Heart right ventricle (tissue), 16 donors: ENCODE data around the gene NRIP1. TPM values are rescaled to one million over a fixed set of nuclear protein-coding genes. Genes with fewer than 3 reads are reported as not detected.

Source experiments
- ATAC-seq, 8 donors: fragments of 200-7000 bp; cut with Tn5 transposase; one replicate each; pipeline ENCODE4 v1.9.1; 2020; ENCODE audit warnings: mild to moderate bottlenecking in 8 of 8, moderate library complexity in 8 of 8, moderate number of reproducible peaks in 1 of 8
- DNase-seq, 2 donors: peaks; one replicate each; pipeline ENCODE4 v3.0.0-alpha.2; 2020
- H3K27ac ChIP-seq, 10 donors: fragments of 200-600 bp; sonication (generic) in 2 of 10; one replicate each; pipeline versions ENCODE4 v1.5.0 to v1.8.0; 2020 to 2022; ENCODE audit warnings: mild to moderate bottlenecking in 3 of 10
- H3K27me3 ChIP-seq, 7 donors: fragments of 200-600 bp; one replicate each; pipeline ENCODE4 v1.8.0; 2021 to 2022; ENCODE audit warnings: mild to moderate bottlenecking in 2 of 7
- H3K36me3 ChIP-seq, 9 donors: fragments of 200-600 bp; sonication (generic) in 1 of 9; one replicate each; pipeline versions ENCODE4 v1.5.0 to v1.8.0; 2020 to 2022; ENCODE audit warnings: mild to moderate bottlenecking in 2 of 9
- H3K4me1 ChIP-seq, 9 donors: fragments of 200-600 bp; sonication (generic) in 1 of 9; one replicate each; pipeline versions ENCODE4 v1.5.0 to v1.8.0; 2020 to 2022; ENCODE audit warnings: mild to moderate bottlenecking in 4 of 9
- H3K4me3 ChIP-seq, 10 donors: fragments of 200-600 bp; sonication (generic) in 2 of 10; one replicate each; pipeline versions ENCODE4 v1.5.0 to v1.8.0; 2020 to 2022; ENCODE audit warnings: mild to moderate bottlenecking in 7 of 10, moderate library complexity in 2 of 10
- H3K9me3 ChIP-seq, 11 donors: fragments of 200-600 bp in 10 of 11; sonication (generic) in 2 of 11; one replicate each; pipeline versions ENCODE4 v1.5.0 to v1.8.0; 2013 to 2022; ENCODE audit warnings: mild to moderate bottlenecking in 2 of 11, control low read depth in 1 of 11, moderate library complexity in 1 of 11
- WGBS, 2 donors: extraction: QIAGEN DNeasy Blood & Tissue Kit; methylation state at CpG; one replicate each; pipeline ENCODE4 v1.1.7; 2013; ENCODE audit warnings: inconsistent platforms in 1 of 2; 5-methylcytosine and 5-hydroxymethylcytosine counted together
- intact Hi-C, 10 donors: fragments of 100-400 bp; cut with DNase I; formaldehyde crosslinking; loops; one replicate each; pipeline versions ENCODE4 v1.11.1 to v1.14.2; 2022
- polyA plus RNA-seq, 2 donors: library from polyadenylated mRNA; stranded (reverse); fragments of 200-250 nt; gene quantifications; one replicate each; pipeline ENCODE4 v1.2.3, GENCODE V29; 2013
- total RNA-seq, 10 donors: library from RNA; stranded (reverse); fragmentation: NEBNext Ultra II Directional in 3 of 10; extraction: Animal tissue kit (Norgen Biotek cat#: 25700) in 3 of 10; gene quantifications; one replicate each; pipeline versions ENCODE4 v1.2.1 to v1.2.4, GENCODE V29; 2021 to 2023
- TF ChIP-seq, protein P1 (sequence below), 9 donors: fragments of 200-600 bp; sonication (generic) in 2 of 9; IDR thresholded peaks; one replicate each; pipeline versions ENCODE4 v1.5.0 to v1.8.0; 2021 to 2022; ENCODE audit warnings: antibody characterized with exemption in 9 of 9, mild to moderate bottlenecking in 5 of 9, moderate library complexity in 1 of 9
- donor health status: Arrhythmogenic right ventricular cardiomyopathy.
- donor health status: ischemic (EF 13 %, LVEDD 7.1; RV severe dilation, severe dysfunction).
- donor health status: healthy with polysubstance abuse.
- donor health status: DM: no; HTN: yes; CAD: no.
- donor health status: DM: no; HTN: no; CAD: no.
- donor health status: ischemic (EF 25% LVEDD 6.9; RV normal size, moderate dysfunction).
- donor health status: ischemic (EF 25% LVEDD 5.7; RV mildly dilated, moderate dysfunction).
- donor health status: healthy.
- donor health status: DM: yes; HTN: yes; CAD: no.
- donor health status: Ischemic cardiomyopathy.
- donor health status: ischemic (EF 35%, LVEDD 5.7; RV mildly dilated, moderate dysfunction).
- donor health status: nonischemic (EF 11% LVEDD 7.7; RV severe dilation, severe dysfunction).
- donor health status: DM: yes; HTN: yes; CAD: no.
- donor health status: PGD.
- donor health status: ischemic (EF 29% LVEDD 5.4; RV normal size, mild dysfunction).
- donor health status: nonischemic (EF 23%, LVEDD 6.1; RV moderate dilation, normal function).

Gene NRIP1
- total and polyA plus RNA-seq, 12 donors: 3.2 to 40.3 (median 17.4) TPM

- DNase-seq: no peak
- intact Hi-C loops: no loop called here
- peaks cover 0 to 23% (median 11%) of the 10 kb centered on the region in 9 donors for H3K4me1 ChIP-seq
- peaks cover 0 to 26% (median 0%) of the 10 kb centered on the region in 9 donors for H3K36me3 ChIP-seq
- peaks cover 0 to 6% (median 0%) of the 10 kb centered on the region in 11 donors for H3K9me3 ChIP-seq
- H3K27ac ChIP-seq: no peak overlapping the region
- WGBS, 2 donors: 94 to 98% methylated on average over 3 of the region's 3 CpGs
- H3K27me3 ChIP-seq: no peaks in the 10 kb centered on the region
- H3K4me3 ChIP-seq: no peak overlapping the region
- TF ChIP-seq, protein P1, sequence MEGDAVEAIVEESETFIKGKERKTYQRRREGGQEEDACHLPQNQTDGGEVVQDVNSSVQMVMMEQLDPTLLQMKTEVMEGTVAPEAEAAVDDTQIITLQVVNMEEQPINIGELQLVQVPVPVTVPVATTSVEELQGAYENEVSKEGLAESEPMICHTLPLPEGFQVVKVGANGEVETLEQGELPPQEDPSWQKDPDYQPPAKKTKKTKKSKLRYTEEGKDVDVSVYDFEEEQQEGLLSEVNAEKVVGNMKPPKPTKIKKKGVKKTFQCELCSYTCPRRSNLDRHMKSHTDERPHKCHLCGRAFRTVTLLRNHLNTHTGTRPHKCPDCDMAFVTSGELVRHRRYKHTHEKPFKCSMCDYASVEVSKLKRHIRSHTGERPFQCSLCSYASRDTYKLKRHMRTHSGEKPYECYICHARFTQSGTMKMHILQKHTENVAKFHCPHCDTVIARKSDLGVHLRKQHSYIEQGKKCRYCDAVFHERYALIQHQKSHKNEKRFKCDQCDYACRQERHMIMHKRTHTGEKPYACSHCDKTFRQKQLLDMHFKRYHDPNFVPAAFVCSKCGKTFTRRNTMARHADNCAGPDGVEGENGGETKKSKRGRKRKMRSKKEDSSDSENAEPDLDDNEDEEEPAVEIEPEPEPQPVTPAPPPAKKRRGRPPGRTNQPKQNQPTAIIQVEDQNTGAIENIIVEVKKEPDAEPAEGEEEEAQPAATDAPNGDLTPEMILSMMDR (IDR thresholded peaks at IDR 0.05): no peak
- no peak for ATAC-seq
Observed at GRCh38 chr21:14985306-14985705, 79.5 kb downstream of the NRIP1 start.

GRCh38 chr21:14982336-14982735, 82.5 kb downstream of the NRIP1 start:
- no peak for DNase-seq
- Histone ChIP-seq H3K4me1 (peaks cover 0 to 19% (median 6%) of the 10 kb centered on the region in 9 donors), H3K27me3 (no peaks in the 10 kb centered on the region), H3K36me3 (peaks cover 0 to 16% (median 0%) of the 10 kb centered on the region in 9 donors), H3K9me3 (peaks cover 0 to 6% (median 0%) of the 10 kb centered on the region in 11 donors), H3K4me3 (no peak overlapping the region), H3K27ac (no peak overlapping the region)
- no peak for ATAC-seq
- TF ChIP-seq, protein P1 (IDR thresholded peaks at IDR 0.05): no peak
- intact Hi-C loops: no loop called here
- WGBS, 2 donors: 94 to 95% methylated on average over 3 of the region's 3 CpGs

- Histone ChIP-seq H3K27ac (no peak overlapping the region), H3K36me3 (peaks cover 0 to 15% (median 0%) of the 10 kb centered on the region in 9 donors), H3K4me1 (peaks cover 0 to 30% (median 6%) of the 10 kb centered on the region in 9 donors), H3K9me3 (peaks cover 0 to 6% (median 0%) of the 10 kb centered on the region in 11 donors), H3K4me3 (no peak overlapping the region), H3K27me3 (no peaks in the 10 kb centered on the region)
- TF ChIP-seq, protein P1 (IDR thresholded peaks at IDR 0.05): no peak
- intact Hi-C loops: no loop called here
- 89 to 92% methylated on average over 5 of the region's 5 CpGs for WGBS, 2 donors
- no peak for ATAC-seq
- no peak for DNase-seq
Observed at GRCh38 chr21:14981246-14981645, 83.6 kb downstream of the NRIP1 start.

DNA sequence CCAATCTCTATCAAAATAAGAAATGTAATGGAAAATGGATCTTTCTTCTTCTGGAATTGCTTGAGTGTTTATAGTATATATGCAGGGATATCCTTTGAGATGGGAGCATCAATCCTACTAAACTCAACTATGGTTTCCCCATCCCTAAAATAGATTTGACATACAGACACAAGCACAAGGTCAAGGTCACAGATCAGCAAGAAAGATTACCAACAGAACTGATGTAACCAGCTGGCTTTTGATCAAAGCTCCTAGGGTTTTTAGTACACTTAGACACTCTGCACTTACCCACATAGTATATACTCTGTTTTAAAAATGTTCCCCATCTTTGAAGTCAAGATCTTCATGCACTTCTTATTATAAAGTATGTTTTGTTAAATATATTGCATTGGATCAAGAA, 85.5 kb downstream of the NRIP1 start:
- Histone ChIP-seq H3K36me3 (peaks cover 0 to 12% (median 0%) of the 10 kb centered on the region in 9 donors), H3K9me3 (peaks cover 0 to 6% (median 0%) of the 10 kb centered on the region in 11 donors), H3K4me3 (no peak overlapping the region), H3K27ac (no peak overlapping the region), H3K27me3 (no peaks in the 10 kb centered on the region), H3K4me1 (peaks cover 0 to 30% (median 9%) of the 10 kb centered on the region in 9 donors)
- TF ChIP-seq, protein P1 (IDR thresholded peaks at IDR 0.05): no peak
- no peak for ATAC-seq
- no peak for DNase-seq
- intact Hi-C loops: loop anchor here in 2 of 10 donors (5.0 to 10.0 kb wide), 2 partner anchors 83 to 114 kb away; partner anchors contain the start of gene NRIP1 (in 1 of the 2)
